ENCODE measurements around the gene FBRS. TPM values are rescaled to one million over a fixed set of nuclear protein-coding genes. Genes with fewer than 3 reads are reported as not detected.
A peak's percentile ranks its signal among the peaks of the same experiment; 100 is the strongest.

Gene FBRS
- total RNA-seq, 1 experiment from 2014 or later: 11.5 TPM

- no peak for DNase-seq
- peaks cover 11% of the 10 kb centered on the region for H3K27me3 ChIP-seq (ENCODE audit: control insufficient read depth, insufficient read depth, low read length)
- H3K4me3 ChIP-seq (ENCODE audit: insufficient read depth, low read depth, low read length): peak overlapping the region; percentile 74
- H3K36me3 ChIP-seq (replicated peaks; ENCODE audit: control insufficient read depth, insufficient read depth, low read length): no peaks in the 10 kb centered on the region; the same call in 1 of the 2 replicates
Observed at GRCh38 chr16:30652005-30652296, 6.3 kb upstream of the FBRS start.

- Histone ChIP-seq H3K36me3 (replicated peaks; ENCODE audit: control insufficient read depth, insufficient read depth, low read length) (no peaks in the 10 kb centered on the region; the same call in 1 of the 2 replicates), H3K4me3 (ENCODE audit: insufficient read depth, low read depth, low read length) (no peak overlapping the region), H3K27me3 (ENCODE audit: control insufficient read depth, insufficient read depth, low read length) (peaks cover 13% of the 10 kb centered on the region)
- DNase-seq: peak; percentile 41
Observed at GRCh38 chr16:30652718-30653117, 5.5 kb upstream of the FBRS start.

- peak; percentile 28 for DNase-seq
- Histone ChIP-seq H3K4me3 (ENCODE audit: insufficient read depth, low read depth, low read length) (no peak overlapping the region), H3K27me3 (ENCODE audit: control insufficient read depth, insufficient read depth, low read length) (peaks cover 15% of the 10 kb centered on the region), H3K36me3 (replicated peaks; ENCODE audit: control insufficient read depth, insufficient read depth, low read length) (no peaks in the 10 kb centered on the region; the same call in 1 of the 2 replicates)
Observed at GRCh38 chr16:30654856-30655255, 3.4 kb upstream of the FBRS start.

GRCh38 chr16:30655815-30656347 lies 2.4 kb upstream of the FBRS start:
- Histone ChIP-seq H3K36me3 (replicated peaks; ENCODE audit: control insufficient read depth, insufficient read depth, low read length) (no peaks in the 10 kb centered on the region; the same call in 1 of the 2 replicates), H3K27me3 (ENCODE audit: control insufficient read depth, insufficient read depth, low read length) (peaks cover 24% of the 10 kb centered on the region), H3K4me3 (ENCODE audit: insufficient read depth, low read depth, low read length) (no peak overlapping the region)
- DNase-seq: peak; percentile 8

GRCh38 chr16:30656388-30656787 lies 1.8 kb upstream of the FBRS start:
- H3K4me3 ChIP-seq (ENCODE audit: insufficient read depth, low read depth, low read length): no peak overlapping the region
- DNase-seq: no peak
- no peaks in the 10 kb centered on the region; the same call in 1 of the 2 replicates for H3K36me3 ChIP-seq (replicated peaks; ENCODE audit: control insufficient read depth, insufficient read depth, low read length)
- peaks cover 28% of the 10 kb centered on the region for H3K27me3 ChIP-seq (ENCODE audit: control insufficient read depth, insufficient read depth, low read length)

- DNase-seq: no peak
- H3K4me3 ChIP-seq (ENCODE audit: insufficient read depth, low read depth, low read length): peak overlapping the region; percentile 55
- H3K27me3 ChIP-seq (ENCODE audit: control insufficient read depth, insufficient read depth, low read length): peaks cover 24% of the 10 kb centered on the region
- H3K36me3 ChIP-seq (replicated peaks; ENCODE audit: control insufficient read depth, insufficient read depth, low read length): no peaks in the 10 kb centered on the region; the same call in none of the 2 replicates
Observed at GRCh38 chr16:30656974-30657865, 1.0 kb upstream of the FBRS start.

GRCh38 chr16:30658731-30659506 lies 688 bp downstream of the FBRS start:
- Histone ChIP-seq H3K4me3 (ENCODE audit: insufficient read depth, low read depth, low read length) (peak overlapping the region; percentile 85), H3K36me3 (replicated peaks; ENCODE audit: control insufficient read depth, insufficient read depth, low read length) (peaks cover 4% of the 10 kb centered on the region), H3K27me3 (ENCODE audit: control insufficient read depth, insufficient read depth, low read length) (peaks cover 25% of the 10 kb centered on the region)
- peak; percentile 91 for DNase-seq

GRCh38 chr16:30659507-30660423 lies 1.5 kb downstream of the FBRS start:
- Histone ChIP-seq H3K4me3 (ENCODE audit: insufficient read depth, low read depth, low read length) (peak overlapping the region; percentile 85), H3K27me3 (ENCODE audit: control insufficient read depth, insufficient read depth, low read length) (peaks cover 25% of the 10 kb centered on the region), H3K36me3 (replicated peaks; ENCODE audit: control insufficient read depth, insufficient read depth, low read length) (peaks cover 4% of the 10 kb centered on the region)
- peak; percentile 60 for DNase-seq

- H3K27me3 ChIP-seq (ENCODE audit: control insufficient read depth, insufficient read depth, low read length): peaks cover 30% of the 10 kb centered on the region
Observed at GRCh38 chr16:30660424-30661261, 2.4 kb downstream of the FBRS start.

GRCh38 chr16:30662449-30662848 lies 4.2 kb downstream of the FBRS start:
- Histone ChIP-seq H3K27me3 (ENCODE audit: control insufficient read depth, insufficient read depth, low read length) (peaks cover 43% of the 10 kb centered on the region), H3K36me3 (replicated peaks; ENCODE audit: control insufficient read depth, insufficient read depth, low read length) (peaks cover 4% of the 10 kb centered on the region), H3K4me3 (ENCODE audit: insufficient read depth, low read depth, low read length) (no peak overlapping the region)
- DNase-seq: peak; percentile 41

More at GRCh38 chr16:30660424-30661261, 2.4 kb downstream of the FBRS start:
- peak; percentile 27 for DNase-seq
- H3K4me3 ChIP-seq (ENCODE audit: insufficient read depth, low read depth, low read length): no peak overlapping the region
- H3K36me3 ChIP-seq (replicated peaks; ENCODE audit: control insufficient read depth, insufficient read depth, low read length): peaks cover 4% of the 10 kb centered on the region

GRCh38 chr16:30663038-30663437 lies 4.8 kb downstream of the FBRS start:
- Histone ChIP-seq H3K27me3 (ENCODE audit: control insufficient read depth, insufficient read depth, low read length) (peaks cover 47% of the 10 kb centered on the region), H3K36me3 (replicated peaks; ENCODE audit: control insufficient read depth, insufficient read depth, low read length) (peaks cover 4% of the 10 kb centered on the region), H3K4me3 (ENCODE audit: insufficient read depth, low read depth, low read length) (no peak overlapping the region)
- no peak for DNase-seq

- H3K4me3 ChIP-seq (ENCODE audit: insufficient read depth, low read depth, low read length): no peak overlapping the region
- peaks cover 53% of the 10 kb centered on the region for H3K27me3 ChIP-seq (ENCODE audit: control insufficient read depth, insufficient read depth, low read length)
- DNase-seq: peak; percentile 47
- peaks cover 4% of the 10 kb centered on the region for H3K36me3 ChIP-seq (replicated peaks; ENCODE audit: control insufficient read depth, insufficient read depth, low read length)
Observed at GRCh38 chr16:30663820-30664219, 5.6 kb downstream of the FBRS start.

- Histone ChIP-seq H3K27me3 (ENCODE audit: control insufficient read depth, insufficient read depth, low read length) (peaks cover 54% of the 10 kb centered on the region), H3K36me3 (replicated peaks; ENCODE audit: control insufficient read depth, insufficient read depth, low read length) (peaks cover 4% of the 10 kb centered on the region), H3K4me3 (ENCODE audit: insufficient read depth, low read depth, low read length) (no peak overlapping the region)
- DNase-seq: peak; percentile 56
Observed at GRCh38 chr16:30664616-30665109, 6.4 kb downstream of the FBRS start.

Measured in H7 (cell line).